Right lobe of liver (tissue), 6 donors: ENCODE results near the gene MFN2. TPM values are rescaled to one million over a fixed set of nuclear protein-coding genes. Genes with fewer than 3 reads are reported as not detected.

Source experiments
- ATAC-seq, 4 donors: fragments of 200-7000 bp; cut with Tn5 transposase; one replicate each; pipeline ENCODE4 v1.9.1; 2020; ENCODE audit warnings: mild to moderate bottlenecking in 4 of 4, moderate library complexity in 4 of 4
- DNase-seq, 3 donors: peaks; one replicate each; pipeline ENCODE4 v3.0.0-alpha.2; 2020
- H3K27ac ChIP-seq, 3 donors: fragments of 200-600 bp; one replicate each; pipeline ENCODE4 v1.8.0; 2022
- H3K27me3 ChIP-seq, 2 donors: fragments of 200-600 bp; one replicate each; pipeline ENCODE4 v1.8.0; 2022
- H3K36me3 ChIP-seq, 4 donors: fragments of 200-600 bp; sonication (generic) in 1 of 4; one replicate each; pipeline versions ENCODE4 v1.5.1 to v1.8.0; 2017 to 2022; ENCODE audit warnings: control low read depth in 1 of 4
- H3K4me1 ChIP-seq, 4 donors: fragments of 200-600 bp; sonication (generic) in 1 of 4; one replicate each; pipeline versions ENCODE4 v1.5.1 to v1.8.0; 2017 to 2022; ENCODE audit warnings: control low read depth in 1 of 4
- H3K4me3 ChIP-seq, 3 donors: fragments of 200-600 bp; one replicate each; pipeline ENCODE4 v1.8.0; 2022
- H3K9me3 ChIP-seq, 4 donors: fragments of 200-600 bp; sonication (generic) in 1 of 4; one replicate each; pipeline versions ENCODE4 v1.5.1 to v1.8.0; 2017 to 2022; ENCODE audit warnings: control low read depth in 1 of 4
- CTCF ChIP-seq, 4 donors: fragments of 200-600 bp in 3 of 4; fragments of 450-650 bp in 1 of 4; IDR thresholded peaks; one replicate each; pipeline versions ENCODE4 v1.5.1 to v1.8.0; 2016 to 2022; ENCODE audit warnings: antibody characterized with exemption in 4 of 4, mild to moderate bottlenecking in 2 of 4
- POLR2A ChIP-seq: fragments of 450-650 bp; IDR thresholded peaks from one replicate; pipeline ENCODE4 v1.6.1; 2017; ENCODE audit warnings: antibody characterized with exemption, mild to moderate bottlenecking
- WGBS: methylation state at CpG from one replicate; pipeline ENCODE4 v1.1.6; 2018; ENCODE audit warnings: low coverage, low lambda C conversion rate; ENCODE audit not compliant: insufficient coverage; ENCODE audit errors: missing lambda C conversion rate; 5-methylcytosine and 5-hydroxymethylcytosine counted together
- intact Hi-C, 2 donors: fragments of 100-400 bp; cut with DNase I; formaldehyde crosslinking; loops; one replicate each; pipeline versions ENCODE4 v1.11.2 to v1.14.1; 2022
- total RNA-seq, 6 experiments: library from RNA; depleted of rRNA in 2 of 6; stranded (reverse); fragments of >200 nt in 2 of 6; fragmentation: NEBNext Ultra II Directional in 3 of 6; extraction: Animal tissue kit (Norgen Biotek cat#: 25700) in 3 of 6; gene quantifications; one replicate each; pipeline versions ENCODE4 v1.1.0 to v1.2.4, GENCODE V29; 2016 to 2023
- donor health status: DM: no; HTN: yes; CAD: no.
- donor health status: DM: no; HTN: no; CAD: no.
- donor health status: DM: no; HTN: no; CAD: no.
- donor health status: DM: no; HTN: yes; CAD: no.
- donor health status: DM: no; HTN: yes; CAD: no.

MFN2 gene
- total RNA-seq, 6 experiments from 2014 or later, result 46.2 to 64.0 (median 61.7) TPM

GRCh38 chr1:12034381-12034801 lies 54.1 kb downstream of the MFN2 start:
- DNase-seq (no peak), ATAC-seq (no peak)
- intact Hi-C loops, result no loop called here
- Histone ChIP-seq H3K4me3 (no peak overlapping the region), H3K27ac (no peak overlapping the region), H3K4me1 (no peaks in the 10 kb centered on the region), H3K27me3 (no peaks in the 10 kb centered on the region), H3K36me3 (peaks cover 0 to 8% (median 0%) of the 10 kb centered on the region in 4 donors), H3K9me3 (no peaks in the 10 kb centered on the region)
- WGBS, result 46% methylated on average over 3 of the region's 7 CpGs
- TF ChIP-seq POLR2A, result no peak
- no peak for TF ChIP-seq CTCF (IDR thresholded peaks at IDR 0.05)

DNA sequence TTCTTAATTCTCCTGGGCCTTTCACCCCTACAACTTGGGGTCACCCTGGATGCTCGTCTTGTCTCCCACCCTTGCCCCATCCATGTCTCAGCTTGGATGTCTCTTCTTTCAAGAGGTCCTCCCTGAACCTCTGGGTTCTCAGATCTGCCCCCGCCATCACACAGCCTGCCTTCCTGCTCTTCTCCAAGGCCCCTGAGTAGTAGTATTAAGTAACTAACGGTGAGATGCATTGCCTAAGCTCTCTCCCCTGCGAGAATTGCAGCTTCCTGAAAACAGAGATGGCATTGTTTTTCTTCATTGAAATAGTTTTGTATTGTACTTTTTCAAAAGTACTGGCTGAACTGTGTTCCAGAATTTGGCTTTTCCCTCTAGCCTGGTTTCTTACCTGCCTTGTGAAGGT lies 55.1 kb downstream of the MFN2 start:
- H3K27me3 ChIP-seq, result no peaks in the 10 kb centered on the region
- DNase-seq, result no peak
- H3K27ac ChIP-seq, result no peak overlapping the region
- H3K4me3 ChIP-seq, result no peak overlapping the region
- no peaks in the 10 kb centered on the region for H3K9me3 ChIP-seq
- intact Hi-C loops, result no loop called here
- TF ChIP-seq CTCF (IDR thresholded peaks at IDR 0.05) (no peak), POLR2A (no peak)
- peaks cover 0 to 1% (median 0%) of the 10 kb centered on the region in 4 donors for H3K36me3 ChIP-seq
- H3K4me1 ChIP-seq, result no peaks in the 10 kb centered on the region
- no peak for ATAC-seq
- 73% methylated on average over 4 of the region's 4 CpGs for WGBS

- TF ChIP-seq POLR2A (no peak), CTCF (IDR thresholded peaks at IDR 0.05) (no peak)
- Histone ChIP-seq H3K27me3 (no peaks in the 10 kb centered on the region), H3K4me3 (no peak overlapping the region), H3K9me3 (no peaks in the 10 kb centered on the region), H3K27ac (no peak overlapping the region), H3K36me3 (no peaks in the 10 kb centered on the region), H3K4me1 (no peaks in the 10 kb centered on the region)
- intact Hi-C loops, result no loop called here
- no peak for DNase-seq
- no peak for ATAC-seq
- WGBS, result 60% methylated on average over 10 of the region's 18 CpGs
These were observed 57.5 kb downstream of the MFN2 start for GRCh38 chr1:12037486-12038355.

DNA sequence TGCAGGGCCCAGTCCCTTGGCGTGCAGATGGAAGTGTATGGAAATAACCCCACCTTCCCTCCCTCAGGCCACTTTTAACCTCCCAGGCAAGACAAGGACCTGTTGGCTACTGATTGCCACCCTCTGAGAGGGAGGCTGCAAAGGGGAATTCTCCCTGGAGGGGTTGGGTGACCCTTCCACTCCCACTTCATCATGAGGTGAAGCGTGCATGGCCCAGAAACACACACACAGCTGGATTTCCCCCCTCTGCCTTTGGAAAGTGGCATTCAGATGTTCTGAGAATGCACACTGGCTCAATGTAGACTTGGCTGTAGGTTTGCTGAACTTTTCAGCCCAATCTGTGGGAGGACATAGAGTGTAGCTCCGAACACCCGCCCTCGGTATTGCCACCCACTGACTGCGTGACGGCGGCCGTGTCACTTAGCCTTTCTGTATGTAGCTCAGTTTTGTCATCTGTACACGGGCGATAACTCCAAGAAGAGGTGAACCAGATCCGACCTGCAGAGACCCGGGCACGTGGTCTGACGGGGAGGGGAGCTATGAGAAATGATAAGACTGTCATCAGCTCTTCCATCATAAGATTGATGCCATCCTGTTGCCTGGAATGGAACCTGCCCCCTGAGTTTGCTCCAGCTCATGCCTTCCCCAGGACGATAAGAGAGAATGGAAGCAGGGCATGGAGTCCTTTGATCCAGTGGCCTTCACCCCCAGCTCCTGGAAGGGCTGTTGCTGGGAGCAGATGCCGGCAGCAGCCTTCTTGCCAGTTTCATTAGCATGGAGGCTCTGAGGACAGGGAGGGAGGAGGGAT lies 58.3 kb downstream of the MFN2 start:
- DNase-seq (no peak), ATAC-seq (peak in 1 of 4 donors; percentile 11)
- intact Hi-C loops, result no loop called here
- Histone ChIP-seq H3K4me3 (no peak overlapping the region), H3K27ac (no peak overlapping the region), H3K9me3 (no peaks in the 10 kb centered on the region), H3K36me3 (no peaks in the 10 kb centered on the region), H3K4me1 (no peaks in the 10 kb centered on the region), H3K27me3 (no peaks in the 10 kb centered on the region)
- 61% methylated on average over 10 of the region's 17 CpGs for WGBS
- TF ChIP-seq CTCF (IDR thresholded peaks at IDR 0.05) (no peak), POLR2A (no peak)
